GM12801 (cell line): ENCODE measurements around the gene TSR3.

ENCODE experiments used
- TF ChIP-seq, protein P1 (sequence below): IDR thresholded peaks from one replicate; pipeline ENCODE4 v1.5.1; 2011; ENCODE audit warnings: control low read depth; ENCODE audit not compliant: insufficient read length; ENCODE audit errors: extremely low read depth

The TSR3 gene

DNA sequence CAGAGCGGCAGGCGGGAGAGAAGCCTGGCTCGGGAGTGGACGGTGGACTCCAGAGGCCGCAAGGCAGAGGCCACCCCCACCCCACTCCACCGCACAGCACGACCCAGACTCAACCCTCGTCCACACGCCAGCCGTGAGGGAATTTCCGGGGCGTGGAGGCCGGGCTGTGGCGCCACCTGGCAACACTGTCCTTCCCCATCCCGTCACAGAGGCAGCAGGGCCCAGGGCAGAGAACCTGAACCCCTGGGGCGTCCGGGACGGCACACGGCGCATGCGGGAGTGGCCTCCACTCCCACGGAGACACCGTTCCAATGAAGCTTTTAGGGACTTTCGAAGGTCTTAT, 23.6 kb upstream of the TSR3 start:
- TF ChIP-seq, protein P1, sequence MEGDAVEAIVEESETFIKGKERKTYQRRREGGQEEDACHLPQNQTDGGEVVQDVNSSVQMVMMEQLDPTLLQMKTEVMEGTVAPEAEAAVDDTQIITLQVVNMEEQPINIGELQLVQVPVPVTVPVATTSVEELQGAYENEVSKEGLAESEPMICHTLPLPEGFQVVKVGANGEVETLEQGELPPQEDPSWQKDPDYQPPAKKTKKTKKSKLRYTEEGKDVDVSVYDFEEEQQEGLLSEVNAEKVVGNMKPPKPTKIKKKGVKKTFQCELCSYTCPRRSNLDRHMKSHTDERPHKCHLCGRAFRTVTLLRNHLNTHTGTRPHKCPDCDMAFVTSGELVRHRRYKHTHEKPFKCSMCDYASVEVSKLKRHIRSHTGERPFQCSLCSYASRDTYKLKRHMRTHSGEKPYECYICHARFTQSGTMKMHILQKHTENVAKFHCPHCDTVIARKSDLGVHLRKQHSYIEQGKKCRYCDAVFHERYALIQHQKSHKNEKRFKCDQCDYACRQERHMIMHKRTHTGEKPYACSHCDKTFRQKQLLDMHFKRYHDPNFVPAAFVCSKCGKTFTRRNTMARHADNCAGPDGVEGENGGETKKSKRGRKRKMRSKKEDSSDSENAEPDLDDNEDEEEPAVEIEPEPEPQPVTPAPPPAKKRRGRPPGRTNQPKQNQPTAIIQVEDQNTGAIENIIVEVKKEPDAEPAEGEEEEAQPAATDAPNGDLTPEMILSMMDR: no peak

DNA sequence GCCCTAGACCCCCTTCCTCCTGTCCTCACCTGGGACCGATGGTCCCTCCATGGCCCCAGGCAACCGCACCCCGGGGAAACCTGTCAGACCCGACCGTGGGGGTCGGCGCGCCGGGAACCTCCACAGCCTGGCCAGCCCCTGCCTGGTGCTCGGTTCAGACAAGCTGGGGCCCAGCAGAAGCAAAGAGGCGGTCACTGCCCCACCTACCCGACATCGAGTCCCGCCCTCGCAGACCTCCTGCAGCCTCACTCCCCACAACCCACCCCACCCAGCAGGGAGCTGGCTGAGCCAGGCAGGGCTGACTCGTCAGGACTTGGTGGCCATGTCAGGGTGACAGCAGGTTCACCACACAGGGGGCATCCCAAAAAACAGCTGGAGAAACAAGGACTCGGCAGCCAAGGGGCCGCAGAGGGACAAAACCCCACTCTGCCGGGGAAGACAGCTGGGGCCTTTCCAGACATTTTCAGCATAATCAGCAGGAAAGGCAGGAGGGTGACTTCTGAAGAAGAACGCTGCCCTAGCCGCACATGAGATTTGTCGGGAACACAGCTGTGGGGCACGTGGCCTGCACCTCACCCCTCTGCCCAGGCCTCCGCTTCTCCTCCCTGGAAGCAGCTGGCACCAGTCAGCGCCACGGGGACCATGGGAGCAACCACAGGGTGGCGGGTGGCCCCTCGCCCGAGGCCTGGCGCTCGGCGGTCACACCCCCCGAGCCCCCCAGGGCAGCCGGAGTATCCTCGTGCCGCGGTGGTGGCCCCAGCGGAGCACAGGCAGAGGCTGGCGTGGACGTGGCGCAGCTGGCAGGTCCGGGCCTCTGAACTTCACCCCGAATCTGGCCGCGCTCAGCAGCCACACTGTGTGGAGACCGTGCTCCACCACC, 23.0 kb upstream of the TSR3 start:
- TF ChIP-seq, protein P1: no peak

DNA sequence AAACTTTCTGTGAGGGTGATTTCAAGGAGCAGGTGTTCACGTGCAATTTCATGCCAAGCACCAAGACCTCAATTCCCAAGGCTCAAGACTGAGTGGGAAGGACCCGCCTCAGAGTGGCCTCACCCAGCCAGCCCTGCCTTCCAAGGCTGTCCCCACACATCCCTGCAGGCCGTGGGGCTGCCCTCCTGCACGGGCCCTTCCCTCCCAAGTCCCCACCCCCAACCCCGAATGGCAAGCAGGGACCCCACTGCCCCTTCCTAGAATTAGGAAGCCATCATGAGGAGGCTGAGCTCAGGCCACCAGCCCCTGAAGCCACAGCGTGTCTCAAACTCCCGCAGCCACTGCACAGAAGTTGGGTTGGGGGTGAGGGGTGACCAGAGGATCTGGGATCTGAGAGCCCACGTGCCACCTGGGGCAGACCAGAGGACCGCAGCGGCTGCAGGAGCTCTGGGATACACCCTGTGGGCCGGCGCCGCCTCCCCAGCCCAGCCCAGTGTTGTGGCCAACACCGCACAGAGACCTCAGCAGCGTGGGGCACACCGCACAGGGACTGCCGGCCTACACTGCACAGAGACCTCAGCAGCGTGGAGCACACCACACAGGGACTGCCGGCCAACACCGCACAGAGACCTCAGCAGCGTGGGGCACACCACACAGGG, 20.7 kb upstream of the TSR3 start:
- TF ChIP-seq, protein P1: no peak

DNA sequence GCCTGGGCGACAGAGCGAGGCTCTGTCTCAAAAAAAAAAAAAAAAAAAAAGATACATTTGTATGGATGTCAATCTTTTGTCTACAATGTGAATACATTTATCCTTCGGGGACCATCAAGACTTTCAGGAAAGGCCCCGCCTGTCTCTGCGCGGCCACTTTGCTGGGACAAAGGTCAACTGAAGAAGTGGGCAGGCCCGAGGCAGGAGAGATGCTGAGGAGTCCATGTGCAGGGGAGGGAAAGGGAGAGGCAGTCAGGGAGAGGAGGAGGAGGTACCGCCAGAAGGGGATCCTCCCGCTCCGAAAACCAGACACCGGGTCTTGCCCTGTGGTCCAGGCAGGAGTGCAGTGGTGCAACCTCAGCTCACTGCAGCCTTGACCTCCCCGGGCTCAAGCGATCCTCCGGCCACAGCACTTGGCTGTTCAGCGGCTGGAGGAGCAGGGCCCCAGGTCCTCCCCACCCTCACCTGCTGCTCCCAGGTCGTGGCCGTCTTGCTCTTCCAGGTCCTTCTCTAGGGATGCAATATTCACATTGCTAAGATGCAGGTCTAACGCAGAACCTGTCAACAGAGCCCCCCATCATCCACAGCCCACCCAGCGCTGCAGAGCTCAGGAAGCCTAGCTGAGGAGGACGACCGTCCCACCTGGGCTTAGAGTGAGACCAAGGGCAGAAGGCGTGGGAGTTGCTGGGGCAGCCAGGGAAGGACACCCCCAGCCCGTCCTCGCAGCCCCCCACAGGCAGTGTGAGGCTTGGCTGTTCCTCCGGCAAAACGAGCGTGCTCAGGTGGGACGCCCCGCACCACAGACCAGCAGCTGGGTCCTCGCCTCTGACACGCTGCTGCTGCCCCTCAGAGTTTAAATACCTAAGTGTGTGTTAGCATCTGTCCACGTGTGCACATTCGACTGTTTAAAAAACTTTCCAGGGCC, 19.6 kb upstream of the TSR3 start:
- TF ChIP-seq, protein P1: no peak

DNA sequence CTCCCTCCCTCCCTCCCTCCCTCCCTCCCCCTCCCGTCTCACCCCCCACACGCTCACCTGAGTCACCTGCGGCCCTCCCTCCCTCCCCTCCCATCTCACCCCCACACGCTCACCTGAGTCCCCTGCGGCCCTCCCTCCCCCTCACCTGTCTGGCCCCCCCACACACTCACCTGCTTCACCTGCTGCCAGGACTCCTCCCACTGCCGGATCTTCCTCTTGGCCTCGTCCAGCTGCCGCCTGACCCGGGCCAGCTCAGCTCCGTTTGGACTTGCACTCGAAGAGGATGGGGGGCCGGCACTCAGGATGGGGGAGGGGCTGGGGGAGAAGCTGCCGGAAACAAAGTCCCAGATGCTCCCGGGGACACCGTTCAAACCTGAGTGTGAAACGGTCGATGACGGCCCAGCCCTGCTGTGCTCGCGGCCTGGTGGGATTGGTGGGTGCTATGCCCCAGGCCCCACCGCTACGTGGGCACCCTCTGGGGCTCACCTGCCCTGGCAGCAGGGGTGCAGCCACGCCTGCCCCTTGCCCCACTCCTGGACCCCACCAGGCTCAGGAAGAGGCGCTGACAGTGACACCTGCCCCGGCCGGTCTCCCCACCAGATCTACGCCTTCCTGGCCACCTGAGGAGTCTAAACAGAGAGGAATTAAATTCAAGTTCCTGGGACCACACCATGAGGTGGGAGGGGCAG, 16.0 kb upstream of the TSR3 start:
- TF ChIP-seq, protein P1: no peak

DNA sequence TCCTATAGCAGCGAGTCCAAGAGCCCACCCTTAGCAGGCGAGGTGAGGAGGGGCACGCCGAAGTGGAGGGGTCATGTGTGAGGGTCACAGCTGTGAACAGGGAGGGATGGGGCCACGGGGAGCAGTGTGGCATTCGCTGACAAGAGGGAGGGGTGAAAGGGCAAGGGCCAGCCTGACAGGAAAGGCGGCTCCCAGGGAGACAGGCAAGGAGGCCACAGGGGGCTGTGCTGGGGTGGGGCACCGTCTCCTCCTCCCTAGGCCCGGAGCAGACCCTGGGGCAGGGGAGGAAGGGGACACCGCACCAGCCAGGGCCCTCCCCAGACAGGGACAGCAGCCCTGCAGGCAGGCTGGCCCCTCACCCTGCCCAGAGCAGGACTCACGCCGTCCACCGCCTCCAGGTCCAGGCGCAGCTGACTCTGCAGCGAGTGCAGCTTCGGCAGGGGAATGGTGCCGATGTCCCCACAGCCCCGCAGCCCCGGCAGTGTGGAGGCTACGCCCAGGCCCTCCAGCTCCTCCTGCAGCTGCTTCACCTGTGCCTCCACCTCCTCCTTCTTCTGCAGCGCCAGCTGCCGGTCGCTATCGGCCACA, 15.1 kb upstream of the TSR3 start:
- TF ChIP-seq, protein P1: no peak
